Cardiac ventricle fibroblast (primary cell): ENCODE results near the gene PIGZ. TPM values are rescaled to one million over a fixed set of nuclear protein-coding genes. Genes with fewer than 3 reads are reported as not detected.

Experiments
- total RNA-seq: library from RNA; depleted of rRNA; stranded (reverse); fragments of >200 nt; gene quantifications from 2 replicates; pipeline ENCODE4 v1.2.3, GENCODE V29; 2015

PIGZ gene
- 10.6 and 13.3 TPM in 2 replicates for total RNA-seq

GRCh38 chr3:196968233-196969133 is at the start of gene PIGZ:
Gene PIGZ (minus strand): TSS chr3:196968833. CDS start chr3:196952031, 16,802 bp downstream.

GRCh38 chr3:196942226-196942914 is 26.3 kb downstream of the PIGZ start, which contains the start of gene NCBP2:
Gene NCBP2 (minus strand): TSS chr3:196942528. CDS start chr3:196942503, 25 bp downstream.

Other genes with a start within 250 kb of the PIGZ start
- 32.6 and 32.9 TPM in 2 replicates for gene PAK2, start 229.0 kb downstream of the PIGZ start, total RNA-seq
- 11.2 and 15.3 TPM in 2 replicates for gene SENP5, start 100.9 kb downstream of the PIGZ start, total RNA-seq
- gene NCBP2, start 26.3 kb downstream of the PIGZ start, total RNA-seq = 45.1 and 49.7 TPM in 2 replicates
- 41.9 and 42.7 TPM in 2 replicates for gene MELTF, start 61.0 kb upstream of the PIGZ start, total RNA-seq